IMR-90 (cell line): ENCODE measurements around the gene ZBTB8A. TPM values are rescaled to one million over a fixed set of nuclear protein-coding genes. Genes with fewer than 3 reads are reported as not detected.

Experiments used
- ATAC-seq: fragments of 200-7000 bp; cut with Tn5 transposase; 2 replicates; pipeline ENCODE4 v1.9.1; 2020; ENCODE audit warnings: low read depth, mild to moderate bottlenecking, moderate library complexity
- BruUV-seq: library from RNA; stranded (reverse); fragments of 400-500 nt; replicated peaks from 2 replicates; lab custom pipeline; 2021; lab: Mats Ljungman, UMichigan
- CTCF ChIA-PET: fragments of 300-600 bp; formaldehyde crosslinking; extraction: SDS; loops from one replicate; lab custom pipeline; 2021; ENCODE audit warnings: antibody characterized with exemption; lab: Yijun Ruan, JAX
- POLR2A ChIA-PET: fragments of 300-600 bp; sonication (Branson Sonifier 250); formaldehyde crosslinking; loops from one replicate; lab custom pipeline; 2022; ENCODE audit warnings: antibody characterized with exemption; ENCODE audit not compliant: unreplicated experiment; lab: Charles Lee
- DNase-seq: peaks from one replicate; pipeline ENCODE4 v3.0.0; 2013
- H2AFZ ChIP-seq: replicated peaks from 2 replicates; pipeline ENCODE3; 2013; ENCODE audit warnings: low read length, mild to moderate bottlenecking; ENCODE audit not compliant: poor library complexity
- H2AK5ac ChIP-seq: 2 replicates; pipeline ENCODE4 v1.6.1; 2013; ENCODE audit warnings: low read depth, low read length, inconsistent platforms
- H2AK9ac ChIP-seq: replicated peaks from 2 replicates; pipeline ENCODE3; 2013; ENCODE audit warnings: mild to moderate bottlenecking, low read depth, low read length, moderate library complexity; ENCODE audit not compliant: poor library complexity
- H2BK120ac ChIP-seq: 2 replicates; pipeline ENCODE4 v1.6.1; 2013; ENCODE audit warnings: low read depth, low read length, inconsistent platforms
- H2BK15ac ChIP-seq: 3 replicates; pipeline ENCODE4 v1.6.1; 2013; ENCODE audit warnings: low read depth, low read length, inconsistent platforms
- H2BK20ac ChIP-seq: 2 replicates; pipeline ENCODE4 v1.6.1; 2013; ENCODE audit warnings: low read depth, mild to moderate bottlenecking, inconsistent platforms, low read length, moderate library complexity
- H2BK5ac ChIP-seq: 2 replicates; pipeline ENCODE4 v1.6.1; 2013; ENCODE audit warnings: mild to moderate bottlenecking, low read depth, low read length, inconsistent platforms; ENCODE audit not compliant: poor library complexity, severe bottlenecking
- H3K14ac ChIP-seq: replicated peaks from 2 replicates; pipeline ENCODE4 v1.6.1; 2013; ENCODE audit warnings: low read depth, low read length, inconsistent platforms
- H3K18ac ChIP-seq: 2 replicates; pipeline ENCODE4 v1.6.1; 2013; ENCODE audit warnings: low read depth, low read length, control low read depth
- H3K23ac ChIP-seq: 2 replicates; pipeline ENCODE4 v1.6.1; 2013; ENCODE audit warnings: low read depth, low read length, inconsistent platforms
- H3K27ac ChIP-seq: 2 replicates; pipeline ENCODE4 v1.5.1; 2013; ENCODE audit warnings: mild to moderate bottlenecking, control low read depth, low read length; ENCODE audit not compliant: insufficient read depth
- H3K27me3 ChIP-seq: 2 replicates; pipeline ENCODE4 v1.6.1; 2013; ENCODE audit warnings: low read length; ENCODE audit not compliant: control insufficient read depth, insufficient read depth
- H3K36me3 ChIP-seq: 2 replicates; pipeline ENCODE4 v1.6.1; 2013; ENCODE audit warnings: low read length, mixed read lengths; ENCODE audit not compliant: control insufficient read depth, insufficient read depth
- H3K4ac ChIP-seq: 2 replicates; pipeline ENCODE4 v1.6.1; 2013; ENCODE audit warnings: low read depth, low read length, inconsistent platforms
- H3K4me1 ChIP-seq: 2 replicates; pipeline ENCODE4 v1.6.1; 2013; ENCODE audit warnings: low read length, mixed read lengths; ENCODE audit not compliant: control insufficient read depth, insufficient read depth
- H3K4me2 ChIP-seq: 2 replicates; pipeline ENCODE4 v1.6.1; 2013; ENCODE audit warnings: low read depth, mild to moderate bottlenecking, control low read depth, low read length, moderate library complexity
- H3K4me3 ChIP-seq: 2 replicates; pipeline ENCODE4 v1.5.1; 2013; ENCODE audit warnings: low read depth, mild to moderate bottlenecking, control low read depth, low read length, moderate library complexity; ENCODE audit not compliant: insufficient read depth
- H3K56ac ChIP-seq: 2 replicates; pipeline ENCODE4 v1.6.1; 2013; ENCODE audit warnings: low read length, inconsistent platforms; ENCODE audit not compliant: insufficient read depth; ENCODE audit errors: extremely low read depth
- H3K79me1 ChIP-seq, 2 experiments: 2 replicates each; pipeline ENCODE4 v1.6.1; 2013; ENCODE audit warnings: low read length in 2 of 2, inconsistent platforms in 1 of 2, low read depth in 1 of 2
- H3K9ac ChIP-seq: 2 replicates; pipeline ENCODE4 v1.6.1; 2013; ENCODE audit warnings: low read depth, low read length, control low read depth
- H3K9me1 ChIP-seq: 2 replicates; pipeline ENCODE4 v1.6.1; 2013; ENCODE audit warnings: low read length, inconsistent platforms; ENCODE audit not compliant: insufficient read depth
- H3K9me3 ChIP-seq: 2 replicates; pipeline ENCODE4 v1.6.1; 2013; ENCODE audit warnings: low read length; ENCODE audit not compliant: control insufficient read depth, insufficient read depth
- H4K20me1 ChIP-seq: 2 replicates; pipeline ENCODE4 v1.6.1; 2013; ENCODE audit warnings: low read length, inconsistent platforms; ENCODE audit not compliant: insufficient read depth
- H4K5ac ChIP-seq: 2 replicates; pipeline ENCODE4 v1.6.1; 2013; ENCODE audit warnings: mild to moderate bottlenecking, low read depth, low read length, control low read depth
- H4K8ac ChIP-seq, 2 experiments: 2 replicates each; pipeline ENCODE4 v1.6.1; 2013; ENCODE audit warnings: low read depth in 2 of 2, low read length in 2 of 2, control low read depth in 1 of 2, inconsistent platforms in 1 of 2
- H4K91ac ChIP-seq: 2 replicates; pipeline ENCODE4 v1.6.1; 2013; ENCODE audit warnings: low read depth, low read length, inconsistent platforms; ENCODE audit not compliant: insufficient read depth
- CHD1 ChIP-seq: IDR thresholded peaks from 2 replicates; pipeline ENCODE4 v1.6.1; 2012; ENCODE audit warnings: low read depth, low read length, improper control_type of control experiment
- MAFK ChIP-seq: IDR thresholded peaks from 2 replicates; pipeline ENCODE4 v1.6.1; 2012; ENCODE audit warnings: low read depth, low read length, improper control_type of control experiment
- NFE2L2 ChIP-seq: fragments of 150-350 bp; IDR thresholded peaks from 2 replicates; pipeline ENCODE4 v1.6.1; 2016; ENCODE audit warnings: low read depth, mild to moderate bottlenecking, low read length
- RCOR1 ChIP-seq: IDR thresholded peaks from 2 replicates; pipeline ENCODE4 v1.6.1; 2012; ENCODE audit warnings: mild to moderate bottlenecking, low read length, improper control_type of control experiment; ENCODE audit not compliant: insufficient replicate concordance
- SMC3 ChIP-seq: fragments of 150-350 bp; IDR thresholded peaks from 2 replicates; pipeline ENCODE4 v1.6.1; 2016; ENCODE audit warnings: low read depth, mild to moderate bottlenecking, antibody characterized with exemption, low read length, moderate library complexity
- WGBS, 2 experiments: methylation state at CpG; one replicate each; pipeline versions ENCODE4 v1.1.5 to v1.1.7; 2013; ENCODE audit warnings: missing lambda C conversion rate in 2 of 2; ENCODE audit not compliant: insufficient read length in 1 of 2; ENCODE audit errors: extremely low coverage in 2 of 2; 5-methylcytosine and 5-hydroxymethylcytosine counted together
- dilution Hi-C: fragments of 300-500 bp; cut with HindIII; formaldehyde crosslinking; loops from one replicate; pipeline ENCODE4 v1.14.3; 2018; ENCODE audit warnings: low sequenced_read_pairs; ENCODE audit not compliant: unreplicated experiment
- in situ Hi-C: fragments of 300-500 bp; cut with MboI; formaldehyde crosslinking; loops from 3 replicates; pipeline ENCODE4 v1.14.3; 2019; ENCODE audit warnings: low sequenced_read_pairs, inconsistent platforms, mixed read lengths
- intact Hi-C: fragments of 100-400 bp; cut with micrococcal nuclease; formaldehyde crosslinking; loops from 2 replicates; pipeline ENCODE4 v1.10.0; 2022
- polyA plus RNA-seq, 3 experiments: library from polyadenylated mRNA; depleted of rRNA; stranded (reverse); fragments of >200 nt; gene quantifications; 2 replicates each; pipeline ENCODE4 v1.2.3, GENCODE V29; 2012; ENCODE audit warnings: low replicate concordance in 1 of 3
- total RNA-seq: library from RNA; depleted of rRNA; stranded (reverse); fragments of >200 nt; gene quantifications from 2 replicates; pipeline ENCODE4 v1.2.3, GENCODE V29; 2012

ZBTB8A gene
- total and polyA plus RNA-seq, 2 of the 4 experiments (the other 2 are of a cell fraction), result 2.1 to 6.1 TPM

- H3K27me3 ChIP-seq, result no peaks in the 10 kb centered on the region
- ATAC-seq, result no peak
- H2BK5ac ChIP-seq, result no peak overlapping the region
- ChIA-PET POLR2A (no interaction called here), CTCF (no interaction called here)
- no peak overlapping the region for H3K56ac ChIP-seq
- H3K4me3 ChIP-seq, result no peak overlapping the region
- no peak overlapping the region for H4K5ac ChIP-seq
- no peak overlapping the region for H4K91ac ChIP-seq
- no peak overlapping the region for H3K4me2 ChIP-seq
- no peak overlapping the region for H4K8ac ChIP-seq
- dilution Hi-C loops, result no loop called here
- H2AFZ ChIP-seq, result no peak overlapping the region
- in situ Hi-C loops, result no loop called here
- H3K4me1 ChIP-seq, result no peaks in the 10 kb centered on the region
- H3K9me1 ChIP-seq, result 0 out of 2 replicates have a peak, but pooled peaks cover 2% of the 10 kb centered on the region
- H2BK120ac ChIP-seq, result no peak overlapping the region
- H3K4ac ChIP-seq, result no peak overlapping the region
- peaks cover 4% of the 10 kb centered on the region for H3K36me3 ChIP-seq
- no peak overlapping the region for H2BK15ac ChIP-seq
- BruUV-seq, result no TSS peak
- 80% methylated on average over 1 of the region's 5 CpGs; no CpG with 5 or more reads in 1 of the 2 experiments for WGBS, 2 experiments
- no peak overlapping the region for H2AK9ac ChIP-seq
- intact Hi-C loops, result no loop called here
- H3K14ac ChIP-seq, result no peak overlapping the region
- H3K79me1 ChIP-seq, result no peaks in the 10 kb centered on the region; a peak in 1 of 4 replicates
- H3K27ac ChIP-seq, result no peak overlapping the region
- H2BK20ac ChIP-seq, result no peak overlapping the region
- H3K9ac ChIP-seq, result no peak overlapping the region
- no peak overlapping the region for H3K18ac ChIP-seq
- no peak overlapping the region for H3K23ac ChIP-seq
- H3K9me3 ChIP-seq, result no peaks in the 10 kb centered on the region
- DNase-seq, result no peak
- H2AK5ac ChIP-seq, result no peak overlapping the region
- TF ChIP-seq MAFK (no peak), SMC3 (no peak), NFE2L2 (no peak), RCOR1 (no peak), CHD1 (no peak)
- no peaks in the 10 kb centered on the region; the same call in 1 of the 2 replicates for H4K20me1 ChIP-seq
Measured at GRCh38 chr1:32618673-32619221, 79.5 kb downstream of the ZBTB8A start.
